Activated CD4-positive, alpha-beta T cell treated with anti-CD3 and anti-CD28 coated beads, Interleukin-2, Interleukin-6, amounts not matched to agents 100 ng/mL and 50 ng/mL, durations not matched to agents 16 hours and 8 hours (primary cell): ENCODE results near the gene TMEM242.
"Not testable (repeated sequence)": the region's sequence is repeated elsewhere in the genome, so short reads cannot be mapped to it uniquely, and the experiment has no call there.

ENCODE experiments used
- DNase-seq: peaks from one replicate; pipeline ENCODE4 v3.0.0-alpha.2; 2020

TMEM242 gene

GRCh38 chr6:157322792-157323254 is 496 bp downstream of the TMEM242 start:
- DNase-seq: peak; percentile 88

- peak; percentile 39 for DNase-seq
Observed at GRCh38 chr6:157316871-157317814, 6.2 kb downstream of the TMEM242 start.

GRCh38 chr6:157314705-157315321 is 8.5 kb downstream of the TMEM242 start:
- peak; percentile 67 for DNase-seq

- no peak for DNase-seq
Observed at GRCh38 chr6:157313531-157314467, 9.5 kb downstream of the TMEM242 start.

GRCh38 chr6:157312757-157313156 is 10.6 kb downstream of the TMEM242 start:
- no peak for DNase-seq

- not testable (repeated sequence) for DNase-seq
Observed at GRCh38 chr6:157310693-157311092, 12.6 kb downstream of the TMEM242 start.

GRCh38 chr6:157307661-157308060 is 15.7 kb downstream of the TMEM242 start:
- no peak for DNase-seq

- no peak for DNase-seq
Observed at GRCh38 chr6:157305670-157306653, 17.4 kb downstream of the TMEM242 start.

- DNase-seq: no peak
Observed at GRCh38 chr6:157304899-157305663, 18.2 kb downstream of the TMEM242 start.

GRCh38 chr6:157302736-157303135 is 20.6 kb downstream of the TMEM242 start:
- no peak for DNase-seq

- DNase-seq: no peak
Observed at GRCh38 chr6:157300436-157300835, 22.9 kb downstream of the TMEM242 start.

GRCh38 chr6:157300006-157300405 is 23.3 kb downstream of the TMEM242 start:
- no peak for DNase-seq

GRCh38 chr6:157298216-157298724 is 25.0 kb downstream of the TMEM242 start:
- DNase-seq: no peak

GRCh38 chr6:157294654-157295053 is 28.7 kb downstream of the TMEM242 start:
- DNase-seq: no peak

- no peak for DNase-seq
Observed at GRCh38 chr6:157293780-157294179, 29.5 kb downstream of the TMEM242 start.

GRCh38 chr6:157292202-157292601 is 31.1 kb downstream of the TMEM242 start:
- no peak for DNase-seq

GRCh38 chr6:157291356-157291755 is 32.0 kb downstream of the TMEM242 start:
- no peak for DNase-seq

GRCh38 chr6:157290797-157291196 is 32.5 kb downstream of the TMEM242 start:
- no peak for DNase-seq

- DNase-seq: no peak
Observed at GRCh38 chr6:157289764-157290163, 33.6 kb downstream of the TMEM242 start.

- DNase-seq: no peak
Observed at GRCh38 chr6:157288575-157288974, 34.7 kb downstream of the TMEM242 start.

GRCh38 chr6:157287923-157288322 is 35.4 kb downstream of the TMEM242 start:
- no peak for DNase-seq
